Fibroblast of lung (primary cell): ENCODE data around the gene MRNIP. TPM values are rescaled to one million over a fixed set of nuclear protein-coding genes. Genes with fewer than 3 reads are reported as not detected.

Experiments
- DNase-seq, 2 donors: peaks; one replicate each; pipeline versions ENCODE4 v3.0.0 to v3.0.0-alpha.2; 2010; ENCODE audit warnings: low read depth in 2 of 2
- H2AFZ ChIP-seq: 2 replicates; pipeline ENCODE4 v1.5.1; 2012; ENCODE audit warnings: low read length, control low read depth, inconsistent platforms
- H3K27ac ChIP-seq: 2 replicates; pipeline ENCODE4 v1.5.1; 2011; ENCODE audit warnings: low read length, control low read depth; ENCODE audit not compliant: insufficient read depth
- H3K27me3 ChIP-seq: 2 replicates; pipeline ENCODE4 v1.5.1; 2011; ENCODE audit warnings: mild to moderate bottlenecking, low read length; ENCODE audit not compliant: control insufficient read depth, insufficient read depth
- H3K36me3 ChIP-seq: 2 replicates; pipeline ENCODE4 v1.5.1; 2011; ENCODE audit warnings: low read length; ENCODE audit not compliant: control insufficient read depth, insufficient read depth
- H3K4me1 ChIP-seq: 2 replicates; pipeline ENCODE4 v1.5.1; 2011; ENCODE audit warnings: low read length; ENCODE audit not compliant: control insufficient read depth, insufficient read depth; ENCODE audit errors: extremely low read depth
- H3K4me2 ChIP-seq: 2 replicates; pipeline ENCODE4 v1.5.1; 2011; ENCODE audit warnings: low read length, control low read depth; ENCODE audit not compliant: insufficient read depth; ENCODE audit errors: extremely low read depth
- H3K4me3 ChIP-seq, 4 experiments: fragments of 200-600 bp in 1 of 4; sonication (generic) in 1 of 4; replicated peaks in 1 of 4; 2 replicates each; pipeline ENCODE4 v1.5.1; 2011 to 2016; ENCODE audit warnings: low read length in 4 of 4, low read depth in 3 of 4, mild to moderate bottlenecking in 3 of 4, control low read depth in 2 of 4, inconsistent platforms in 1 of 4, mixed read lengths in 1 of 4; ENCODE audit not compliant: insufficient read depth in 1 of 4; ENCODE audit errors: control extremely low read depth in 1 of 4
- H3K79me2 ChIP-seq: 2 replicates; pipeline ENCODE4 v1.5.1; 2012; ENCODE audit warnings: mild to moderate bottlenecking, low read length, inconsistent platforms; ENCODE audit not compliant: control insufficient read depth, insufficient read depth
- H3K9ac ChIP-seq: 2 replicates; pipeline ENCODE4 v1.5.1; 2011; ENCODE audit warnings: mild to moderate bottlenecking, low read length, control low read depth; ENCODE audit not compliant: insufficient read depth
- H3K9me3 ChIP-seq: 2 replicates; pipeline ENCODE4 v1.5.1; 2012; ENCODE audit warnings: low read depth, low read length; ENCODE audit not compliant: control insufficient read depth, insufficient read depth
- H4K20me1 ChIP-seq: 2 replicates; pipeline ENCODE4 v1.5.1; 2011; ENCODE audit warnings: low read length; ENCODE audit not compliant: control insufficient read depth, insufficient read depth; ENCODE audit errors: extremely low read depth
- CTCF ChIP-seq, 2 donors: IDR thresholded peaks in 1 of 2; conservative IDR thresholded peaks in 1 of 2; 1 replicate in 1 of 2; 2 replicates in 1 of 2; pipeline ENCODE4 v1.5.1; 2011 to 2012; ENCODE audit warnings: low read length in 2 of 2, control low read depth in 1 of 2, inconsistent platforms in 1 of 2, low read depth in 1 of 2, mild to moderate bottlenecking in 1 of 2
- EZH2 ChIP-seq: IDR thresholded peaks from 2 replicates; pipeline ENCODE4 v1.5.1; 2012; ENCODE audit warnings: low read length, control low read depth, mild to moderate bottlenecking; ENCODE audit errors: missing control alignments
- polyA plus RNA-seq, 2 donors: library from polyadenylated mRNA; depleted of rRNA in 1 of 2; stranded (reverse) in 1 of 2; unstranded in 1 of 2; fragments of >200 nt; gene quantifications; 2 replicates each; pipeline ENCODE4 v1.2.1, GENCODE V29; 2011 to 2012; ENCODE audit warnings: missing spikeins in 1 of 2
- total RNA-seq: library from RNA; depleted of rRNA; stranded (reverse); fragments of >200 nt; gene quantifications from 2 replicates; pipeline ENCODE4 v1.2.1, GENCODE V29; 2014

The MRNIP gene
- total and polyA plus RNA-seq, 2 donors (not counting 1 experiment from before 2014, with no cell fraction given): 8.6 to 21.0 TPM

GRCh38 chr5:179819296-179820126 lies 39.1 kb downstream of the MRNIP start:
- Histone ChIP-seq H3K9me3 (no peaks in the 10 kb centered on the region), H3K36me3 (peaks cover 20% of the 10 kb centered on the region), H3K4me2 (peak overlapping the region; percentile 64), H3K4me3 (peak overlapping the region in 2 of 4 experiments; percentile 14 to 85), H3K79me2 (peaks cover 38% of the 10 kb centered on the region), H3K4me1 (peaks cover 39% of the 10 kb centered on the region), H3K27ac (peak overlapping the region; percentile 79), H3K9ac (peak overlapping the region; percentile 53), H3K27me3 (no peaks in the 10 kb centered on the region), H2AFZ (no peak overlapping the region), H4K20me1 (peaks cover 8% of the 10 kb centered on the region)
- no peak for TF ChIP-seq CTCF (conservative IDR thresholded peaks at IDR 0.05 in 1 of 2, IDR thresholded peaks at IDR 0.05 in 1 of 2; ENCODE audit: low read depth in 1 of 2, low read length in 2 of 2)
- TF ChIP-seq EZH2: no peak
- peak; percentile 75 for DNase-seq

- Histone ChIP-seq H3K36me3 (peaks cover 13% of the 10 kb centered on the region), H3K4me1 (peaks cover 34% of the 10 kb centered on the region), H3K79me2 (peaks cover 31% of the 10 kb centered on the region), H3K27me3 (no peaks in the 10 kb centered on the region), H3K4me3 (peak overlapping the region in 1 of 4 experiments; percentile 85), H3K9me3 (no peaks in the 10 kb centered on the region), H2AFZ (no peak overlapping the region), H4K20me1 (peaks cover 8% of the 10 kb centered on the region), H3K4me2 (peak overlapping the region; percentile 63), H3K9ac (peak overlapping the region; percentile 53), H3K27ac (peak overlapping the region; percentile 79)
- TF ChIP-seq EZH2 (no peak), CTCF (conservative IDR thresholded peaks at IDR 0.05 in 1 of 2, IDR thresholded peaks at IDR 0.05 in 1 of 2; ENCODE audit: low read depth in 1 of 2, low read length in 2 of 2) (no peak)
- DNase-seq: peak; percentile 90 to 96
Measured at GRCh38 chr5:179818746-179819295, 39.8 kb downstream of the MRNIP start.

GRCh38 chr5:179817890-179818745 lies 40.5 kb downstream of the MRNIP start:
- H3K36me3 ChIP-seq: peaks cover 8% of the 10 kb centered on the region
- H3K4me1 ChIP-seq: peaks cover 30% of the 10 kb centered on the region
- H4K20me1 ChIP-seq: peaks cover 8% of the 10 kb centered on the region
- no peak for DNase-seq
- no peak for TF ChIP-seq EZH2
- no peak for TF ChIP-seq CTCF (conservative IDR thresholded peaks at IDR 0.05 in 1 of 2, IDR thresholded peaks at IDR 0.05 in 1 of 2; ENCODE audit: low read depth in 1 of 2, low read length in 2 of 2)
- no peaks in the 10 kb centered on the region for H3K9me3 ChIP-seq
- peak overlapping the region in 1 of 4 experiments; percentile 85 for H3K4me3 ChIP-seq
- H2AFZ ChIP-seq: no peak overlapping the region
- H3K9ac ChIP-seq: peak overlapping the region; percentile 53
- peaks cover 24% of the 10 kb centered on the region for H3K79me2 ChIP-seq
- H3K27ac ChIP-seq: peak overlapping the region; percentile 79
- no peaks in the 10 kb centered on the region for H3K27me3 ChIP-seq
- peak overlapping the region; percentile 63 for H3K4me2 ChIP-seq
